ENCODE measurements around the gene MMP2. TPM values are rescaled to one million over a fixed set of nuclear protein-coding genes. Genes with fewer than 3 reads are reported as not detected.
A peak's percentile ranks its signal among the peaks of the same experiment; 100 is the strongest.

MMP2 gene
- total and polyA plus RNA-seq, 7 donors, result 16.0 to 60.9 (median 23.2) TPM

GRCh38 chr16:55539049-55539448, 60.1 kb downstream of the MMP2 start:
- no peak for DNase-seq
- no peak for ATAC-seq
- Histone ChIP-seq H3K4me3 (no peak overlapping the region), H3K27ac (no peak overlapping the region), H3K4me1 (no peaks in the 10 kb centered on the region), H3K9me3 (no peaks in the 10 kb centered on the region), H3K36me3 (ENCODE audit: insufficient read depth in 1 of 2, low read depth in 1 of 2) (no peaks in the 10 kb centered on the region), H3K27me3 (ENCODE audit: insufficient read depth in 3 of 3, low read length in 2 of 3) (no peaks in the 10 kb centered on the region)
- WGBS, 3 donors, result 32 to 40% (median 38%) methylated on average over 5 of the region's 5 CpGs
- no peak for TF ChIP-seq CTCF (IDR thresholded peaks at IDR 0.05)
- intact Hi-C loops (cut with DNase I), result no loop called here

GRCh38 chr16:55539488-55539887, 60.5 kb downstream of the MMP2 start:
- intact Hi-C loops (cut with DNase I), result no loop called here
- ATAC-seq (no peak), DNase-seq (no peak)
- Histone ChIP-seq H3K4me3 (no peak overlapping the region), H3K27me3 (ENCODE audit: insufficient read depth in 3 of 3, low read length in 2 of 3) (no peaks in the 10 kb centered on the region), H3K36me3 (ENCODE audit: insufficient read depth in 1 of 2, low read depth in 1 of 2) (no peaks in the 10 kb centered on the region), H3K4me1 (no peaks in the 10 kb centered on the region), H3K9me3 (no peaks in the 10 kb centered on the region), H3K27ac (no peak overlapping the region)
- 55 to 63% (median 62%) methylated on average over 1 of the region's 1 CpG for WGBS, 3 donors
- TF ChIP-seq CTCF (IDR thresholded peaks at IDR 0.05), result no peak

GRCh38 chr16:55540221-55540620, 61.2 kb downstream of the MMP2 start:
- no peak overlapping the region for H3K27ac ChIP-seq
- ATAC-seq (no peak), DNase-seq (no peak)
- no peak overlapping the region for H3K4me3 ChIP-seq
- no peaks in the 10 kb centered on the region for H3K27me3 ChIP-seq (ENCODE audit: insufficient read depth in 3 of 3, low read length in 2 of 3)
- H3K4me1 ChIP-seq, result no peaks in the 10 kb centered on the region
- intact Hi-C loops (cut with DNase I), result no loop called here
- no peaks in the 10 kb centered on the region for H3K36me3 ChIP-seq (ENCODE audit: insufficient read depth in 1 of 2, low read depth in 1 of 2)
- TF ChIP-seq CTCF (IDR thresholded peaks at IDR 0.05), result no peak
- WGBS, 3 donors, result 94 to 97% (median 96%) methylated on average over 1 of the region's 1 CpG
- H3K9me3 ChIP-seq, result no peaks in the 10 kb centered on the region

GRCh38 chr16:55542459-55543082, 63.6 kb downstream of the MMP2 start:
- no peak overlapping the region for H3K27ac ChIP-seq
- no peak for DNase-seq
- H3K9me3 ChIP-seq, result no peaks in the 10 kb centered on the region
- ATAC-seq, result peak in 1 of 4 donors; percentile 65
- H3K36me3 ChIP-seq (ENCODE audit: insufficient read depth in 1 of 2, low read depth in 1 of 2), result no peaks in the 10 kb centered on the region
- 88 to 100% (median 89%) methylated on average over 1 of the region's 1 CpG for WGBS, 3 donors
- H3K27me3 ChIP-seq (ENCODE audit: insufficient read depth in 3 of 3, low read length in 2 of 3), result no peaks in the 10 kb centered on the region
- TF ChIP-seq CTCF (IDR thresholded peaks at IDR 0.05), result no peak
- intact Hi-C loops (cut with DNase I), result loop anchor here in 1 of 2 donors (2.0 kb wide), 1 partner anchor 80 kb away; no protein-coding TSS in a partner anchor
- no peak overlapping the region for H3K4me3 ChIP-seq
- H3K4me1 ChIP-seq, result no peaks in the 10 kb centered on the region

GRCh38 chr16:55543472-55543871, 64.5 kb downstream of the MMP2 start:
- DNase-seq (no peak), ATAC-seq (peak in 1 of 4 donors; percentile 66)
- intact Hi-C loops (cut with DNase I), result loop anchor here in 1 of 2 donors (2.0 kb wide), 1 partner anchor 81 kb away; no protein-coding TSS in a partner anchor
- 15 to 18% (median 15%) methylated on average over 2 of the region's 2 CpGs for WGBS, 3 donors
- H3K27ac ChIP-seq, result no peak overlapping the region
- no peak overlapping the region for H3K4me3 ChIP-seq
- no peaks in the 10 kb centered on the region for H3K4me1 ChIP-seq
- H3K36me3 ChIP-seq (ENCODE audit: insufficient read depth in 1 of 2, low read depth in 1 of 2), result no peaks in the 10 kb centered on the region
- peak; percentile 53 for TF ChIP-seq CTCF (IDR thresholded peaks at IDR 0.05)
- H3K27me3 ChIP-seq (ENCODE audit: insufficient read depth in 3 of 3, low read length in 2 of 3), result no peaks in the 10 kb centered on the region
- H3K9me3 ChIP-seq, result no peaks in the 10 kb centered on the region
